ENCODE measurements around the gene TMEM117.

The TMEM117 gene

GRCh38 chr12:43835656-43836474 lies at the start of gene TMEM117:
TMEM117 (plus strand) TSS chr12:43836081.
- DNase-seq (ENCODE audit: low spot score): peak; percentile 48

DNA sequence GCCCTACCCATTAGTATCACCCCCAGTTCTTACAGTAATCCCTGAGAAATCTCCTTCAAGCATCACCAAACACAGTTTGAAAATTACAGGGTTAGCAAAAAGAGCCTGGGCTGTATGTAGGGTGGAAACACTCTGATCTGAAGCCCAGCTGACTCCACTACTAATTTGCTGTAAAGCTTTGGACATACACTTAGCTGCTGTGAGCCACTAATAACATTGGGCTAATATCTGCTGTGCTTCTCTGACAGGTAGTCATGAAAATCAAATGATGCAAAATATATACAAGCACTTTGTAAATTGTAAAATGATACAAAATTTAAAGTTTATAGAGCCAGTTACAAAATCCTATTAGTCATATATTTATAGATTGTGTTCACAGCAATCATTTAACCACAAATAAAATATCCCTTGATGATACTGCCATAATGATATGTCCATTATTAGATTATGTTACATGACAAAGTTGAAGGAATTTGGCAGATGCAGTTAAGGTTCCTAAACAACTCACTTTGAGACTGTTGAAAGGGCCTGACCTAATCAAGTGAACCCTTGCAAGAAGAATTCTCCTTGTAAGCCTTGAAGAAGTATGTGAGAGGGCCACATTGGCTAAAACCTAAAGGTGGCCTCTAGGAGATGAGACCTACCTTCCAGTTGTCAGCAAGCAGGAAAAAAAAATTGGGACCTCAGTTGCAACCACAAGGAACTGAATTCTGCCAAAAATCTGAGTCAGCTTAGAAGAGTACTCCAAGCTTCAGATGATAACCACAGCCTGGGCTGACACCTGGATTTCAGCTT lies 48.8 kb upstream of the TMEM117 start:
- DNase-seq (ENCODE audit: low spot score): no peak

GRCh38 chr12:43789941-43790340 lies 45.9 kb upstream of the TMEM117 start:
- DNase-seq (ENCODE audit: low spot score): no peak

- DNase-seq (ENCODE audit: low spot score): no peak
These were observed 40.1 kb upstream of the TMEM117 start for GRCh38 chr12:43795716-43796280.

GRCh38 chr12:43797561-43798217 lies 38.2 kb upstream of the TMEM117 start:
- no peak for DNase-seq (ENCODE audit: low spot score)

DNA sequence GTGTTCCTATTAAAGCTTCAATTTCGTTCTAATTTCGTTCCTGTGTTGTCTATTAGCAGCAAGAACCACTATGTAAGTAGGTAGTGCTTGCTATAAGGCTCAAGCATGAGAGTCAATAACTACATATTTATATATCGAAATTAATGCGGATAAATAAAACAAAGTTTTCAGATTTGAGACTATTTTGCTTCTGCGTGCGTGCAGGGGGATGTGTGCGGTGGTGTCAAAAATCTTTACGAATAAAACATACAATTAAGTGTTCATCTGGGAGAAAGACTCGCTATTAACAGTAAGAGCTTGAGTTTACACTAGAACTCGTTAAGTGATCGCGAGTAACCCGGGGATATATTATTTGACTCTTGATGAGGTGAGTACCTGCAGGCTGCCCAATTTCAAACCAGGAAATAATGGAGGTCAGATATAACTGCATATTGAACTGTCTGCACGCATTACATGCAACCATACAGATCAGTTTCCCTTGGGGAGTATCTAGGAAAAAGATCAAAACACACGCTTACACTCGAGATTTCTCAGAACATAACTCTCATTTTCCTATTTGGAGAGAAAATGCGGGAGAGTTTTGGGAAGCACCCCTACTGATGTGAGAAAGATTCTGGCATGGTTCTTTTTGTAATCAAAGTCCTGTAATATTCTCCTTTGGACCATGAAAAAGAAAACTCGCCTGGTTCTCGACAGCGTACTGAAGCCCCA lies 30.6 kb upstream of the TMEM117 start:
- peak; percentile 5 for DNase-seq (ENCODE audit: low spot score)

DNA sequence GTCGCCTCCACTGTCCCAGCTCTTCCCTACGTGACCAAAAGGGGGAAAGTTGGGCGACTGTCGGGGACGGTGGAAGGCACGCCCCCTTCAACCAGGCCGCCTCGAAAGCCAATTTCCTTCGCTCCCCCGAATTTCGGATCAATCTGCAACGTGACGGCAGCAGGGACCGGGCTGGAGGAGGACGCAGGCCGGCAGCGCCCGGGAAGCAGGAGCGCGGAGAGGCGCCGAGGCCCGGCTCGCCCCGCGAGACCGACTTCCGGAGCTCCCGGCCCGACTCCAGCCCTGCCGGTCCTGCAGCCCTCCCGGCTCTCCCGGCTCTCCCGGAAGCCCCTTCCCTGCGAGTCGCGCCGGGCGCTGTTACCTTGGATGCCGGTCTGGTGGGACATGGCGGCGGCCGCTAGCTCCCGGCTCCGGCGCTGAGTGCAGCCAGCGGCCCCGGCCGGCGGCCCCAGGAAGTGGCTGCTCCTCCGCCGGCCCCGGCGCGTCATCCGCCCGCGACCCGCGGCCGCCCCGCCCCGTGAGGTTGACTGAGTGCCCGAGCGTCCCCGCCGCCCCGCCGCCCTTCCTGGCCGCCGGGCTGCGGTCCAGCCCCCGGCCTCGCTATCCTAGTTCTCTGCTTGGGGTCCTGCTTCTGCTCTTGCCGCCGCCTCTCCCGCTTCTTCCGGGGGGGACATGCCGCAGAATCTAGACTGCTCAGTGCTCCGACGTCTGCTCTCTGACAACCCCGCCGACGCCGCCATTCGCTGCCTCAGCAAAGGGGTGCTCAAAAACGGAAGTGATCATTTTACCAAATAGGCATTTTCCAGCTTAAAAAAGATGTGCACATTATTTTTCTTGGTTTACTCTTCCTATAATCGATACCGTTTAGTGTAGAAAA lies 29.8 kb upstream of the TMEM117 start, which contains the start of gene TWF1:
Gene TWF1 (minus strand): TSS at position 458 of the 877 bp plus-strand sequence. CDS start 72 bp downstream, at position 386.
- DNase-seq (ENCODE audit: low spot score): peak; percentile 85

DNA sequence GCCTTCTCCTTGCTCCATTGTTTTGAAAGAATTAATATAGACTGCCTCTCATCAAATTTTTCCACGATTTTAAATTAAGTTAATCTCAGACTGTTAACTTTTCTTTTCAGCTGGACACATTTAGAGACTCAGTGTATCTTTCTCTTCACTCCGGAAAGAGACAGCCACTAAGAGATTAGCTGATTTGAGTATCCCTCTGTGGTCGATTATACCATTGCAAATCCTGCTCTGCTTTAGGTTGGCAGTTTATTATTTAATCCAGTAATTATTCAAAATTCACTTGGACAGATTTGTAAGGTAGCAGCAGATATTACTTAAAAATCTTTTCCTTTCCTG lies 29.2 kb upstream of the TMEM117 start:
- DNase-seq (ENCODE audit: low spot score): no peak

DNA sequence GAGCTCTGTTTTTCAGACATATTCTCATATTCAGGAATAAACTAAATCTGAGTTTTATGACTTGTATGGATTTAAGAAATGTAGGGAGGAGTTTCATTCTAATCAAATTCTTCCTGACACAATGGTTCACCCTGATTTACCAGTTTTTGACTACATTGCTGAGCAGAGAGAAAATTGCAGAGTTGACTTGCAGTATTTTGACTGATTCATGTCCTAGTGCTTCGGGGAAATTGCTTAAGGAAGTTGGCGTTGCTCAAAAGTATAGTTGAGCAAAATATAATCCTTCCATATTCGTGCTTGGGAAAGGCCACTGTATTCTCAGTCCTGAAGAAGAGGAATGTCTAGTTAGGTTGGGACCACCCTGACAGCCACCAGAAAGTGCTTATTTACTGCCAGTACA lies 28.5 kb upstream of the TMEM117 start:
- DNase-seq (ENCODE audit: low spot score): no peak

DNA sequence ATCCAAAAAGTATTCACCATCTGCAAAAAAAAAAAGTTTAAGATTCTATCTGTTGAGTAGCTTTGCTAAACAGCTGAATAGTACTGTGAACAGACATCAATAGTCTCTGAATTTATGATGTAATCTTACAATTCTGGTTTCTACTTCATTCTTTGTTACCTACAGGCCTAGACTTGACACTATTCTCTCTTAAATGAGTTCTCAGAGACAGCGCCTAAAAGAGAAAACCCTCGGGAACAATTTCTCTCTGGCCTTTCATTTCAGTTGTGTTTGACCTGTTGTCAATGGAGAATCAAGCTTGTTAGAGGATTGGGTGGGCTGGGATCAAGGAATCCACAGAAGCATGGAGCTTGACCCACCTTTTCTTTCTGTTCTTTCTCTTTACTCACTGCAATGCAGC lies 23.8 kb upstream of the TMEM117 start:
- DNase-seq (ENCODE audit: low spot score): no peak

- DNase-seq (ENCODE audit: low spot score): no peak
These were observed 23.0 kb upstream of the TMEM117 start for GRCh38 chr12:43812926-43813325.

- no peak for DNase-seq (ENCODE audit: low spot score)
These were observed 20.5 kb upstream of the TMEM117 start for GRCh38 chr12:43815416-43815815.

- no peak for DNase-seq (ENCODE audit: low spot score)
These were observed 19.7 kb upstream of the TMEM117 start for GRCh38 chr12:43816168-43816567.

- DNase-seq (ENCODE audit: low spot score): no peak
These were observed 11.6 kb upstream of the TMEM117 start for GRCh38 chr12:43824207-43824775.

DNA sequence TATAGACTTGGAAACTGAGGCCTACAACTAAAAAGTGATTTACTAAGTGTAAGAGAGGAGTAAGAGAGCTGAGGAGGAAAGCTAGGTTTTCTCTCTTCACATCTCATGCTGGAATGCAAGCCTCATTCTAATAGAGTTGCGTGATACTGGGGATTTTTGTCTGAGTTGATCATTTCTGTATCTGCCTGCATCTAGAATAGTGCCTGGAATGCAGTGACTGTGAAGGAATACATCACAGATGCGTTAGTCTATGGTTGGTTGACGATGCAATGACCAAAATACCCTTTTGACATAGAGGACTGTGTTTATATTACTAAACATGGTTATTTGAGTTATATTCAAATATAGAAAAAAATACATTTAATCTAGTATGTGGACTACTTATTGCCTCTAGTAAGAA lies 9.2 kb upstream of the TMEM117 start:
- DNase-seq (ENCODE audit: low spot score): no peak

- no peak for DNase-seq (ENCODE audit: low spot score)
These were observed 8.8 kb upstream of the TMEM117 start for GRCh38 chr12:43827093-43827492.

GRCh38 chr12:43832463-43833168 lies 3.3 kb upstream of the TMEM117 start:
- no peak for DNase-seq (ENCODE audit: low spot score)

GRCh38 chr12:43835264-43835655 lies 621 bp upstream of the TMEM117 start:
- no peak for DNase-seq (ENCODE audit: low spot score)

DNA sequence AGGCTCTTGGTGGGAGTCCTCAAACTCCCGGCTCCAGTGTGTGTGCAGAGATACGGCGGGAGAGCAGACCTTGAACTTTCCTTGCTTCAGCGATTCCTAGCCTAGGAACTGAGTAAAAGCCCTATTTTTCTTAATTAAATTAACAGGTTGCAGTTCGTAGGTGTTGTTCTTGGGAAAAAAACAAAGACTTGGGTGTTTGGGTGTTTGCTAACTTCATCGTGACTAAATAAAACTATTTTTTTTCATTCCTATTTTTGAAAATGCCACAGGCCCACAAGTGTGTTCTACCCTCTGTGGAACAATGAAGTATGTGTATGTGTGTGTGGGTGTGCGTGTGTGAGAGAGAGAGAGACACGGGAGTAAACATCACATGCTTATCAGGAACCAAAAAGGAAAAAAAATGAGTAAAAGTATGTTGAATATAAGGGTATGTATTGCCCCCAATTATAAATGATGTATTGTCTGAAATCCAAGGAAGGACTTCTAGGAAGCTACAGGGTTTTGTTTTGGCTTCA lies 651 bp downstream of the TMEM117 start:
- peak; percentile 15 for DNase-seq (ENCODE audit: low spot score)

DNA sequence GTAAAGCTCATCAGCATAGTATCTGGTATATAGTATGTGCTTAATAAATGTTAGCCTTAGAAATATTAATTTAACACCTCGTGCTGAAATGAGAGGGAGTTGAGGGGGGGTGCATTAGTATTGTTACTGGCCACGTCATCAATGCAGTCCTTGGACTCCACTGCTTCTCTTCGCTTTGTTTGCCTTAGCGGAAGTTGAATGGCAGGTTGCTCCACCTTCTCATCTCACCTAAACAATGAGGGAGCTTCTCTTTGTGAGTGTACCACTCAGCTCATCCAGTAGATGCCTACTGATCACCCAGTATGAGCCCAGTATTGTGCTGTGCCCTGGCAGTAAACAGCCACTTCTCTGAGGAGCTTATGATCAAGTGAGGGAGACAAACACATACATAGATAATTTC lies 4.5 kb downstream of the TMEM117 start:
- no peak for DNase-seq (ENCODE audit: low spot score)
